Esophagus squamous epithelium (tissue), 5 donors: ENCODE results near the gene WDR33. TPM values are rescaled to one million over a fixed set of nuclear protein-coding genes. Genes with fewer than 3 reads are reported as not detected.
"Not testable (repeated sequence)": the region's sequence is repeated elsewhere in the genome, so short reads cannot be mapped to it uniquely, and the experiment has no call there.

Experiments used
- DNase-seq: peaks from one replicate; lab custom pipeline; 2025; lab: John Stamatoyannopoulos, UW
- H3K27ac ChIP-seq, 4 donors: fragments of 200-600 bp; sonication (generic); one replicate each; pipeline ENCODE4 v1.5.1; 2016 to 2019; ENCODE audit warnings: mild to moderate bottlenecking in 1 of 4
- H3K27me3 ChIP-seq, 4 donors: fragments of 200-600 bp; sonication (generic); 1 replicate in 3 of 4; 2 replicates in 1 of 4; pipeline versions ENCODE4 v1.5.1 to v1.6.0; 2017 to 2021; ENCODE audit warnings: antibody characterized with exemption in 1 of 4
- H3K36me3 ChIP-seq, 3 donors: fragments of 200-600 bp; sonication (generic); one replicate each; pipeline ENCODE4 v1.5.1; 2016 to 2019
- H3K4me1 ChIP-seq, 3 donors: fragments of 200-600 bp; sonication (generic); one replicate each; pipeline ENCODE4 v1.5.1; 2017 to 2019
- H3K4me3 ChIP-seq, 4 donors: fragments of 200-600 bp; sonication (generic); 1 replicate in 3 of 4; 2 replicates in 1 of 4; pipeline ENCODE4 v1.5.1; 2016 to 2019; ENCODE audit warnings: mild to moderate bottlenecking in 2 of 4, moderate library complexity in 1 of 4
- H3K9me3 ChIP-seq, 3 donors: fragments of 200-600 bp; sonication (generic); one replicate each; pipeline ENCODE4 v1.5.1; 2016 to 2019
- POLR2A ChIP-seq, 4 donors: fragments of 450-650 bp; IDR thresholded peaks; one replicate each; pipeline ENCODE4 v1.6.1; 2017; ENCODE audit warnings: antibody characterized with exemption in 4 of 4, mild to moderate bottlenecking in 4 of 4, moderate library complexity in 3 of 4
- WGBS, 2 donors: methylation state at CpG; one replicate each; pipeline ENCODE4 v1.1.5; 2018; 5-methylcytosine and 5-hydroxymethylcytosine counted together
- intact Hi-C: fragments of 100-400 bp; cut with DNase I; formaldehyde crosslinking; loops from one replicate; pipeline ENCODE4 v1.15.0; 2022
- total RNA-seq, 4 donors: library from RNA; depleted of rRNA; stranded (reverse); fragments of >200 nt; gene quantifications; one replicate each; pipeline ENCODE4 v1.1.0, GENCODE V29; 2016
- TF ChIP-seq, protein P1 (sequence below), 6 experiments: fragments of 450-650 bp in 4 of 6; fragments of 200-600 bp in 2 of 6; sonication (generic) in 2 of 6; IDR thresholded peaks; one replicate each; pipeline ENCODE4 v1.5.1; 2016 to 2019; ENCODE audit warnings: antibody characterized with exemption in 6 of 6, mild to moderate bottlenecking in 4 of 6, moderate library complexity in 4 of 6
- donor health status: DM: yes; HTN: yes; CAD: no.

The WDR33 gene
- total RNA-seq, 4 donors from 2014 or later: 15.6 to 41.8 (median 26.0) TPM

DNA sequence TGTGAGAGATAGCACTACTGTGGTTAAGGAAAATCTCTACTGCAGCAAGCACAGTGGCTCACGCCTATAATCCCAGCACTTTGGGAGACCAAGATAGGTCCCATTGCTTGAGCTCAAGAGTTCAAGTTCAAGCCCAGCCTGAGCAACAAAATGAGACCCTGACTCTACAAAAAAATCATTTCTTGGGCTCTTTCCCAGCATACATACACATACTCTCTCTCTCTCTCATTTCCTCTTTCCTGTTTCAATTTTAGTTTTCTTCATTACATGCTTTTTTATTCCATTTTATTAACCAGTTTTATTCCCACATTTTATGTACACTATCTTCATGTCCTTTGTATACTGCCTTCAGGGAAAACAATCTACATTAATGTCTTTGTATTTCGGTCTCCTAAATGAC lies 14.6 kb downstream of the WDR33 start:
- DNase-seq: no peak
- Histone ChIP-seq H3K36me3 (peaks cover 0 to 17% (median 0%) of the 10 kb centered on the region in 3 donors), H3K9me3 (no peaks in the 10 kb centered on the region), H3K4me1 (peaks cover 0 to 43% (median 8%) of the 10 kb centered on the region in 3 donors), H3K27me3 (no peaks in the 10 kb centered on the region), H3K27ac (no peak overlapping the region), H3K4me3 (no peak overlapping the region)
- 87 to 92% methylated on average over 2 of the region's 2 CpGs for WGBS, 2 donors
- TF ChIP-seq, protein P1, sequence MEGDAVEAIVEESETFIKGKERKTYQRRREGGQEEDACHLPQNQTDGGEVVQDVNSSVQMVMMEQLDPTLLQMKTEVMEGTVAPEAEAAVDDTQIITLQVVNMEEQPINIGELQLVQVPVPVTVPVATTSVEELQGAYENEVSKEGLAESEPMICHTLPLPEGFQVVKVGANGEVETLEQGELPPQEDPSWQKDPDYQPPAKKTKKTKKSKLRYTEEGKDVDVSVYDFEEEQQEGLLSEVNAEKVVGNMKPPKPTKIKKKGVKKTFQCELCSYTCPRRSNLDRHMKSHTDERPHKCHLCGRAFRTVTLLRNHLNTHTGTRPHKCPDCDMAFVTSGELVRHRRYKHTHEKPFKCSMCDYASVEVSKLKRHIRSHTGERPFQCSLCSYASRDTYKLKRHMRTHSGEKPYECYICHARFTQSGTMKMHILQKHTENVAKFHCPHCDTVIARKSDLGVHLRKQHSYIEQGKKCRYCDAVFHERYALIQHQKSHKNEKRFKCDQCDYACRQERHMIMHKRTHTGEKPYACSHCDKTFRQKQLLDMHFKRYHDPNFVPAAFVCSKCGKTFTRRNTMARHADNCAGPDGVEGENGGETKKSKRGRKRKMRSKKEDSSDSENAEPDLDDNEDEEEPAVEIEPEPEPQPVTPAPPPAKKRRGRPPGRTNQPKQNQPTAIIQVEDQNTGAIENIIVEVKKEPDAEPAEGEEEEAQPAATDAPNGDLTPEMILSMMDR (IDR thresholded peaks at IDR 0.05): no peak
- intact Hi-C loops: no loop called here

DNA sequence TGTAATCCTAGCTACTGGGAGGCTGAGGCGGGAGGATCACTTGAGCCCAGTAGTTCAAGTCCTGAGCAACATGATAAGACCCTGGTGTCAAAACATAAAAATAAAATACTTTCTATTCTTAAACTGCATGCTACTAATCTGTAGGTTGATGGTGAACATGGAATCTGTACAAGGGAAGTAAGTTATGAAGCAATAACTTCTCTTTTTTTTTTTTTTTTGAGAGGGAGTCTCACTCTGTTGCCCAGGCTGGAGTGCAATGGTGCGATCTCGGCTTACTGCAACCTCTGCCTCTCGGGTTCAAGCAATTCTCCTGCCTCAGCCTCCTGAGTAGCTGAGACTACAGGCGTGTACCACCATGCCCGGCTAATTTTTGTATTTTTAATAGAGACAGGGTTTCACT lies 16.1 kb downstream of the WDR33 start:
- H3K9me3 ChIP-seq, intact Hi-C loops, H3K27me3 ChIP-seq, H3K36me3 ChIP-seq, DNase-seq, H3K4me3 ChIP-seq, H3K27ac ChIP-seq: not testable (repeated sequence)
- 66 to 94% methylated on average over 6 of the region's 6 CpGs for WGBS, 2 donors
- peaks cover 0 to 39% (median 8%) of the 10 kb centered on the region in 3 donors for H3K4me1 ChIP-seq

DNA sequence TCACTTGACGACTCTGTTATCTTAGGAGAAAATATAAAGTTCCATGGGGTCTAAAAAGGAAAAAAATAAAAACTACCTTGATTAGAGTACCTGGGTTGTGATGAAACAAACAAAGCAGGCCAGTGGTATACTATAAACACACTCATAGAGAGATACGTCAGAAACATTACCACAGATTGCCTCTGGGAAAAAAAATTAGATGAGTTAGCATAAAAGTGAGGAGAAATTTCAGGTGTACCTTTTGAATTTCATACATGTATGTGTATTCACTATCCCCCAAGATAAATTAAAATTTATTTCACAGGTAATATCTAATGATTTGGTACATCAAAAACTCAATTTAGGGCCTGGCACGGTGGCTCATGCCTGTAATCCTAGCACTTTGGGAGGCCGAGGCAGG lies 18.2 kb downstream of the WDR33 start:
- no peak for DNase-seq
- no peaks in the 10 kb centered on the region for H3K27me3 ChIP-seq
- no peak overlapping the region for H3K27ac ChIP-seq
- H3K4me1 ChIP-seq: peaks cover 0 to 30% (median 8%) of the 10 kb centered on the region in 3 donors
- intact Hi-C loops: no loop called here
- 73 to 76% methylated on average over 3 to 4 of the region's 4 CpGs for WGBS, 2 donors
- TF ChIP-seq POLR2A (IDR thresholded peaks at IDR 0.05): no peak
- TF ChIP-seq, protein P1 (IDR thresholded peaks at IDR 0.05): no peak
- no peaks in the 10 kb centered on the region for H3K9me3 ChIP-seq
- H3K4me3 ChIP-seq: no peak overlapping the region
- no peaks in the 10 kb centered on the region for H3K36me3 ChIP-seq

DNA sequence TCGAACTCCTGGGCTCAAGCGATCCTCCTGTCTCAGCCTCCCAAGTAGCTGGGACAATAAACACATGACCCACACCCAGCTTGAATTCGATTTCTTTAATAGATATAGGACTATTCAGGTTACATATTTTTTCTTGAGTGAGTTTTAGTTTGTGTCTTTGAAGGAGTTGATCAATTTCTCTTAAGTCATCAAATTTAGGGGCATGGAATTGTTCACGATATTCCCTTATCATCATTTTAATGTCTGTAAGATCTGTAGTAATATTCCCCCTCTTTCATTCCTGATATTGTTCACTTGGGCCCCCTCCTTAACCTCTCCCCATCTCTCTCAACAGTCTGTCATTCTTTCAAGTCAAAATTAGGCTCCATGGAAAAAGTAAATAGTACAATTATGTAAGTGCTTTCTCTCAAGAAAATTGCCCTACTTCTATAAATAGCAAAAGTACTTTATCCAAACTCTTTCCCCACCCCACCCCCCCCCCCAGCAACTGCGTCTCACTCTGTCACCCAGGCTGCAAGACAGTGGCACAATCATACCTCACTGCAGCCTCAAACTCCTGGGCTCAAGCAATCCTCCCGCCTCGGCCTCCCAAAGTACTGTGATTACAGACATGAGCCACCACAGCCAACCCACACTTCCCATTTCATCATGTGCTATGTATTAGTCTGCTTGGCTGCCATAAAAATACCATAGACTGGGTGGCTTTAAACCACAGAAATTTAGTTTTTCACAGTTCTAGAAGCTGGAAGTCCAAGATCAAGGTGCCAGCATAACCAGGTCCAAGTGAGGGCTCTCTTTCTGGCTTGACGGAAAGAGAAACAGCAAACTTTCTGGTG lies 20.1 kb downstream of the WDR33 start:
- Histone ChIP-seq H3K4me3 (no peak overlapping the region), H3K36me3 (peaks cover 0 to 5% (median 0%) of the 10 kb centered on the region in 3 donors), H3K27me3 (no peaks in the 10 kb centered on the region), H3K9me3 (no peaks in the 10 kb centered on the region), H3K27ac (no peak overlapping the region), H3K4me1 (peaks cover 0 to 19% (median 3%) of the 10 kb centered on the region in 3 donors)
- 93 to 97% methylated on average over 7 to 8 of the region's 8 CpGs for WGBS, 2 donors
- no peak for TF ChIP-seq POLR2A (IDR thresholded peaks at IDR 0.05)
- TF ChIP-seq, protein P1 (IDR thresholded peaks at IDR 0.05): no peak
- intact Hi-C loops: no loop called here
- no peak for DNase-seq

DNA sequence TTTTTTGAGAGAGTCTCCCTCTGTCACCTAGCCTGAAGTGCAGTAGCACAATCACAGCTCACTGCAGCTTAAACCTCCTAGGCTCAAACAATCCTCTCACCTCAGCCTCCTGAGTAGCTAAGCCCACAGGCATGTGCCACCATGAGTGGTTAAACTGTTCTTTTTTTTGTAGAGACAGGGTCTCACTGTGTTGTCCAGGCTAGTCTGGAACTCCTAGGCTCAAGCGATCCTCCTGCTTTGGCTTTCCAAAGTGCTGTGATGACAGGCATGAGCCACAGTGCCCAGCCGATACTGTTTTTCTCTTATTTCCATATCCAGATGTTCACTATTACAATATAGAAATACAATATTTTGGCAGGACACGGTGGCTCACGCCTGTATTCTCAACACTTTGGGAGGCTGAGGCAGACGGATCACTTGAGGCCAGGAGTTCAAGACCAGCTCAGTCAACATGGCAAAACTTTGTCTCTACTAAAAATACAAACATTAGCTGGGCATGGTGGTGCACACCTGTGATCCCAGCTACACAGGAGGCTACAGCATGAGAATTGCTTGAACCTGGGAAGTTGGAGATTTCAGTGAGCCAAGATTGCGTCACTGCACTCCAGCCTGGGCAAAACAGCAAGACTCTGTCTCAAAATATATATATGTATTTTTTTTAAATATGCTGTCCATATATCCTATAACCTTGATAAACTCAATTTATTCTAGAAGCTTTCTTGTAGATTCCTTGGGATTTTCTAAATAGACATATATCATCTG lies 24.7 kb downstream of the WDR33 start:
- no peak overlapping the region for H3K4me3 ChIP-seq
- peaks cover 0 to 10% (median 0%) of the 10 kb centered on the region in 3 donors for H3K36me3 ChIP-seq
- intact Hi-C loops: no loop called here
- WGBS, 2 donors: 95 to 100% methylated on average over 5 to 6 of the region's 6 CpGs
- no peaks in the 10 kb centered on the region for H3K27me3 ChIP-seq
- H3K9me3 ChIP-seq: no peaks in the 10 kb centered on the region
- H3K27ac ChIP-seq: no peak overlapping the region
- no peak for DNase-seq
- TF ChIP-seq, protein P1 (IDR thresholded peaks at IDR 0.05): no peak
- TF ChIP-seq POLR2A (IDR thresholded peaks at IDR 0.05): no peak
- H3K4me1 ChIP-seq: peaks cover 0 to 6% (median 0%) of the 10 kb centered on the region in 3 donors
